Stromal cell of bone marrow (primary cell): ENCODE measurements around the gene TAS2R30.
"Not testable (repeated sequence)": the region's sequence is repeated elsewhere in the genome, so short reads cannot be mapped to it uniquely, and the experiment has no call there.

ENCODE experiments used
- DNase-seq: peaks from one replicate; pipeline ENCODE4 v3.0.0-alpha.2; 2012; ENCODE audit warnings: low read depth

Gene TAS2R30

GRCh38 chr12:11130382-11130781 lies 4.1 kb downstream of the TAS2R30 start:
- DNase-seq: no peak

GRCh38 chr12:11114130-11114529 lies 20.3 kb downstream of the TAS2R30 start:
- not testable (repeated sequence) for DNase-seq

- DNase-seq: not testable (repeated sequence)
Measured at GRCh38 chr12:11111213-11111612, 23.2 kb downstream of the TAS2R30 start.

- DNase-seq: no peak
Measured at GRCh38 chr12:11108862-11109261, 25.6 kb downstream of the TAS2R30 start.

GRCh38 chr12:11107719-11108118 lies 26.7 kb downstream of the TAS2R30 start:
- no peak for DNase-seq

- no peak for DNase-seq
Measured at GRCh38 chr12:11106288-11106687, 28.2 kb downstream of the TAS2R30 start.

GRCh38 chr12:11105546-11105945 lies 28.9 kb downstream of the TAS2R30 start:
- DNase-seq: no peak

- not testable (repeated sequence) for DNase-seq
Measured at GRCh38 chr12:11094910-11095309, 39.5 kb downstream of the TAS2R30 start.

GRCh38 chr12:11092128-11092527 lies 42.3 kb downstream of the TAS2R30 start, which contains the start of gene TAS2R43:
Gene TAS2R43 (minus strand): TSS chr12:11092313. CDS start chr12:11092229, 84 bp downstream.
- no peak for DNase-seq

GRCh38 chr12:11089246-11089645 lies 45.2 kb downstream of the TAS2R30 start:
- no peak for DNase-seq

GRCh38 chr12:11085419-11085818 lies 49.0 kb downstream of the TAS2R30 start:
- DNase-seq: no peak
